Measurements from ENCODE around the gene ITGA3. TPM values are rescaled to one million over a fixed set of nuclear protein-coding genes. Genes with fewer than 3 reads are reported as not detected.

ITGA3 gene
- total and polyA plus RNA-seq, 2 of the 13 experiments (the other 11 are each of a cell fraction or from before 2014, with no cell fraction given), result 0.48 to 0.69 TPM

- H3K9ac ChIP-seq (ENCODE audit: insufficient read depth, low read depth, low read length), result no peak overlapping the region
- no peaks in the 10 kb centered on the region for H3K9me3 ChIP-seq (ENCODE audit: low read length)
- intact Hi-C loops (cut with micrococcal nuclease; ENCODE audit: unreplicated experiment) (no loop called here), in situ Hi-C loops (cut with HindIII; ENCODE audit: extremely low pct_ligation_motif_present, low pct_unique_long_range_greater_than_20kb) (no loop called here)
- peaks cover 0 to 4% of the 10 kb centered on the region in 2 experiments; a peak in 1 of 5 replicates for H3K36me3 ChIP-seq (replicated peaks in 1 of 2; ENCODE audit: control insufficient read depth in 1 of 2, insufficient read depth in 2 of 2, low read length in 2 of 2)
- FAIRE-seq (no peak), ATAC-seq (no peak), DNase-seq (ENCODE audit: low spot score) (no peak)
- no peak overlapping the region for H2AFZ ChIP-seq (ENCODE audit: low read length)
- no peak overlapping the region for H3K4me3 ChIP-seq (replicated peaks in 1 of 3; ENCODE audit: insufficient read depth in 1 of 3, low read depth in 2 of 3, low read length in 3 of 3)
- H4K20me1 ChIP-seq (ENCODE audit: insufficient read depth, low read length), result no peaks in the 10 kb centered on the region
- peaks cover 53% of the 10 kb centered on the region for H3K4me1 ChIP-seq (ENCODE audit: insufficient read depth, low read length)
- no peaks in the 10 kb centered on the region for H3K27me3 ChIP-seq (ENCODE audit: control insufficient read depth in 1 of 2, insufficient read depth in 2 of 2, low read length in 2 of 2)
- TF ChIP-seq ZBTB20 (CRISPR knock-in tag; IDR thresholded peaks at IDR 0.05; ENCODE audit: borderline replicate concordance, low read depth), result no peak
- no peak for TF ChIP-seq ZBTB40 (IDR thresholded peaks at IDR 0.05)
- TF ChIP-seq ZBTB40 (CRISPR knock-in tag; IDR thresholded peaks at IDR 0.05), result no peak
- no peak for TF ChIP-seq E2F5 (CRISPR knock-in tag; conservative IDR thresholded peaks at IDR 0.05)
- TF ChIP-seq STAT6 (CRISPR knock-in tag; IDR thresholded peaks at IDR 0.05; ENCODE audit: borderline replicate concordance), result no peak
- no peak for TF ChIP-seq ZNF660 (CRISPR knock-in tag; IDR thresholded peaks at IDR 0.05; ENCODE audit: borderline replicate concordance, low read depth)
- TF ChIP-seq ZNF383 (CRISPR knock-in tag; IDR thresholded peaks at IDR 0.05; ENCODE audit: borderline replicate concordance), result no peak
- TF ChIP-seq SP2 (CRISPR knock-in tag; IDR thresholded peaks at IDR 0.05), result no peak
- no peak for TF ChIP-seq TBP (CRISPR knock-in tag; IDR thresholded peaks at IDR 0.05)
- no peak for TF ChIP-seq SNAI1 (CRISPR knock-in tag; IDR thresholded peaks at IDR 0.05; ENCODE audit: borderline replicate concordance)
- CTCF ChIA-PET (ENCODE audit: low intra/inter-chr PET ratio, low total read pairs), result no interaction called here
- TSS peak; percentile 21 for BruUV-seq (replicated peaks)
- 91% methylated on average over 5 of the region's 5 CpGs for WGBS (ENCODE audit: low lambda C conversion rate)
- H3K79me2 ChIP-seq (ENCODE audit: insufficient read depth, low read length), result peaks cover 6% of the 10 kb centered on the region
- H3K27ac ChIP-seq (ENCODE audit: extremely low read length, insufficient read depth, low read length), result no peak overlapping the region
- H3K4me2 ChIP-seq (ENCODE audit: low read depth, low read length), result no peak overlapping the region
- POLR2A ChIA-PET, result no interaction called here
Observed at GRCh38 chr17:50099003-50099402, 43.1 kb downstream of the ITGA3 start.
